ENCODE measurements around the gene AGRN.

DNA sequence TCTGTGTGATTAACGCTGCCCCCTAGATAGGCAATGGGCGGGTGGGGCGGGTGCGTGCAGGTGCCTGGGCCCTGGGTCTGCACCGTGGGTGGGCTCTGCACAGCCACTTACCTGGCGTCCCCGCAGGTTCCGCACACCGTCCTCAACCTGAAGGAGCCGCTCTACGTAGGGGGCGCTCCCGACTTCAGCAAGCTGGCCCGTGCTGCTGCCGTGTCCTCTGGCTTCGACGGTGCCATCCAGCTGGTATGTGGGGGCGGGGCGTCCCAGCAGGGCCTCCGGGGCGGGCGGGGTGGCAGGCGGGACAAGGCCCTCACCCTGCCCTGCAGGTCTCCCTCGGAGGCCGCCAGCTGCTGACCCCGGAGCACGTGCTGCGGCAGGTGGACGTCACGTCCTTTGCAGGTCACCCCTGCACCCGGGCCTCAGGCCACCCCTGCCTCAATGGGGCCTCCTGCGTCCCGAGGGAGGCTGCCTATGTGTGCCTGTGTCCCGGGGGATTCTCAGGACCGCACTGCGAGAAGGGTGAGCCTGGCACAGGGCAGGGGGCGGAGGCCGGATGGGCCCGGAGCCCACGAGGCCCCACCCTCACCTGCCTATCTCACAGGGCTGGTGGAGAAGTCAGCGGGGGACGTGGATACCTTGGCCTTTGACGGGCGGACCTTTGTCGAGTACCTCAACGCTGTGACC is 31.3 kb downstream of the AGRN start:
- TF ChIP-seq EZH2 (optimal IDR thresholded peaks at IDR 0.05; ENCODE audit: low read depth, low read length), result no peak
- TF ChIP-seq, protein P1, sequence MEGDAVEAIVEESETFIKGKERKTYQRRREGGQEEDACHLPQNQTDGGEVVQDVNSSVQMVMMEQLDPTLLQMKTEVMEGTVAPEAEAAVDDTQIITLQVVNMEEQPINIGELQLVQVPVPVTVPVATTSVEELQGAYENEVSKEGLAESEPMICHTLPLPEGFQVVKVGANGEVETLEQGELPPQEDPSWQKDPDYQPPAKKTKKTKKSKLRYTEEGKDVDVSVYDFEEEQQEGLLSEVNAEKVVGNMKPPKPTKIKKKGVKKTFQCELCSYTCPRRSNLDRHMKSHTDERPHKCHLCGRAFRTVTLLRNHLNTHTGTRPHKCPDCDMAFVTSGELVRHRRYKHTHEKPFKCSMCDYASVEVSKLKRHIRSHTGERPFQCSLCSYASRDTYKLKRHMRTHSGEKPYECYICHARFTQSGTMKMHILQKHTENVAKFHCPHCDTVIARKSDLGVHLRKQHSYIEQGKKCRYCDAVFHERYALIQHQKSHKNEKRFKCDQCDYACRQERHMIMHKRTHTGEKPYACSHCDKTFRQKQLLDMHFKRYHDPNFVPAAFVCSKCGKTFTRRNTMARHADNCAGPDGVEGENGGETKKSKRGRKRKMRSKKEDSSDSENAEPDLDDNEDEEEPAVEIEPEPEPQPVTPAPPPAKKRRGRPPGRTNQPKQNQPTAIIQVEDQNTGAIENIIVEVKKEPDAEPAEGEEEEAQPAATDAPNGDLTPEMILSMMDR (IDR thresholded peaks at IDR 0.05; ENCODE audit: low read length), result no peak

Data from MM.1S (cell line).